Peyer's patch (tissue), 4 donors: Measurements from ENCODE around the gene TLL2.

Source experiments
- POLR2A ChIP-seq, 2 donors: fragments of 450-650 bp; IDR thresholded peaks; one replicate each; pipeline ENCODE4 v1.5.1; 2017; ENCODE audit warnings: antibody characterized with exemption in 2 of 2, mild to moderate bottlenecking in 2 of 2, moderate library complexity in 2 of 2
- TF ChIP-seq, protein P1 (sequence below), 6 experiments: fragments of 450-650 bp in 4 of 6; fragments of 200-600 bp in 2 of 6; sonication (generic) in 1 of 6; IDR thresholded peaks; one replicate each; pipeline ENCODE4 v1.5.1; 2017 to 2019; ENCODE audit warnings: antibody characterized with exemption in 6 of 6, mild to moderate bottlenecking in 3 of 6, moderate library complexity in 1 of 6

DNA sequence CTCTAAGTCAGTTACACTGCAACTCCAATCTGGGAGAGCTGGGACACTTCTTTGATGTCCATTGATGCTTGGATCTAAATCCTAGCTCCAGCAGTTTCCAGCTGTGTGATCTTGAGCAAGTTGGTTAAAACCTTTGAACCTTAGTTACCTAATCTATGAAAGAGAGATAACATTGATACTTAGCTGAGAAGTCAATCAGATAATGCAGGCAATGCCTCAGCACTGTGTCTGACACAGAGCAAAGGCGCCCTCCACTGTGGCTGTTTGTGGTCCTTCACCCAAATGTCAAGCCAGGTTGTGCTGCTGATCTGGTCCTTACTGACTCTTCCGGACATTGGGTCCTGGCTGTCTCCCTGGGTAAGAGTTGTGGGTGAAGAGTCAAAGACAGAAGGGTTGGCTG, 189.3 kb downstream of the TLL2 start:
- TF ChIP-seq, protein P1, sequence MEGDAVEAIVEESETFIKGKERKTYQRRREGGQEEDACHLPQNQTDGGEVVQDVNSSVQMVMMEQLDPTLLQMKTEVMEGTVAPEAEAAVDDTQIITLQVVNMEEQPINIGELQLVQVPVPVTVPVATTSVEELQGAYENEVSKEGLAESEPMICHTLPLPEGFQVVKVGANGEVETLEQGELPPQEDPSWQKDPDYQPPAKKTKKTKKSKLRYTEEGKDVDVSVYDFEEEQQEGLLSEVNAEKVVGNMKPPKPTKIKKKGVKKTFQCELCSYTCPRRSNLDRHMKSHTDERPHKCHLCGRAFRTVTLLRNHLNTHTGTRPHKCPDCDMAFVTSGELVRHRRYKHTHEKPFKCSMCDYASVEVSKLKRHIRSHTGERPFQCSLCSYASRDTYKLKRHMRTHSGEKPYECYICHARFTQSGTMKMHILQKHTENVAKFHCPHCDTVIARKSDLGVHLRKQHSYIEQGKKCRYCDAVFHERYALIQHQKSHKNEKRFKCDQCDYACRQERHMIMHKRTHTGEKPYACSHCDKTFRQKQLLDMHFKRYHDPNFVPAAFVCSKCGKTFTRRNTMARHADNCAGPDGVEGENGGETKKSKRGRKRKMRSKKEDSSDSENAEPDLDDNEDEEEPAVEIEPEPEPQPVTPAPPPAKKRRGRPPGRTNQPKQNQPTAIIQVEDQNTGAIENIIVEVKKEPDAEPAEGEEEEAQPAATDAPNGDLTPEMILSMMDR (IDR thresholded peaks at IDR 0.05), result peak in 2 of 6 experiments; percentile 15 to 21
- TF ChIP-seq POLR2A (IDR thresholded peaks at IDR 0.05), result no peak
